Sigmoid colon (tissue), 7 donors: Measurements from ENCODE around the gene ADM2. TPM values are rescaled to one million over a fixed set of nuclear protein-coding genes. Genes with fewer than 3 reads are reported as not detected.

ENCODE experiments used
- DNase-seq: peaks from one replicate; pipeline ENCODE4 v3.0.0-alpha.2; 2019
- H3K27ac ChIP-seq, 4 donors: fragments of 200-600 bp; sonication (generic); one replicate each; pipeline ENCODE4 v1.5.1; 2016 to 2019; ENCODE audit warnings: mild to moderate bottlenecking in 1 of 4
- H3K27me3 ChIP-seq, 3 donors: fragments of 200-600 bp; sonication (generic); one replicate each; pipeline ENCODE4 v1.5.1; 2019; ENCODE audit warnings: mild to moderate bottlenecking in 1 of 3
- H3K36me3 ChIP-seq, 4 donors: fragments of 200-600 bp; sonication (generic); one replicate each; pipeline ENCODE4 v1.5.1; 2016 to 2019
- H3K4me1 ChIP-seq, 4 donors: fragments of 200-600 bp; sonication (generic); one replicate each; pipeline ENCODE4 v1.5.1; 2017 to 2019
- H3K4me3 ChIP-seq, 4 donors: fragments of 200-600 bp; sonication (generic); one replicate each; pipeline ENCODE4 v1.5.1; 2017 to 2019; ENCODE audit warnings: mild to moderate bottlenecking in 2 of 4, moderate library complexity in 1 of 4
- H3K9me3 ChIP-seq, 4 donors: fragments of 200-600 bp in 3 of 4; sonication (generic) in 3 of 4; one replicate each; pipeline versions ENCODE4 v1.5.1 to v1.6.1; 2013 to 2019
- CTCF ChIP-seq, 4 experiments: fragments of 450-650 bp in 3 of 4; fragments of 200-600 bp in 1 of 4; IDR thresholded peaks; one replicate each; pipeline ENCODE4 v1.5.1; 2016 to 2019; ENCODE audit warnings: antibody characterized with exemption in 4 of 4, mild to moderate bottlenecking in 3 of 4, moderate library complexity in 2 of 4
- EP300 ChIP-seq, 4 donors: sonication (generic); formaldehyde crosslinking; IDR thresholded peaks; one replicate each; pipeline ENCODE4 v1.6.1; 2017; ENCODE audit warnings: antibody characterized with exemption in 4 of 4
- POLR2A ChIP-seq, 2 donors: fragments of 450-650 bp; IDR thresholded peaks; one replicate each; pipeline ENCODE4 v1.6.1; 2016; ENCODE audit warnings: antibody characterized with exemption in 2 of 2, mild to moderate bottlenecking in 2 of 2, moderate library complexity in 2 of 2
- POLR2AphosphoS5 ChIP-seq, 4 donors: sonication (generic); formaldehyde crosslinking; IDR thresholded peaks; one replicate each; pipeline ENCODE4 v1.6.1; 2017; ENCODE audit warnings: antibody characterized with exemption in 4 of 4
- WGBS, 2 donors: extraction: QIAGEN DNeasy Blood & Tissue Kit; methylation state at CpG; one replicate each; pipeline ENCODE4 v1.1.7; 2013; 5-methylcytosine and 5-hydroxymethylcytosine counted together
- intact Hi-C: fragments of 100-400 bp; cut with DNase I; formaldehyde crosslinking; loops from one replicate; pipeline ENCODE4 v1.15.1; 2023
- polyA plus RNA-seq, 3 donors: library from polyadenylated mRNA; stranded (reverse); fragments of 200-250 nt; gene quantifications; one replicate each; pipeline ENCODE4 v1.2.3, GENCODE V29; 2013
- total RNA-seq, 4 donors: library from RNA; depleted of rRNA; stranded (reverse); fragments of >200 nt; gene quantifications; one replicate each; pipeline ENCODE4 v1.1.0, GENCODE V29; 2016
- donor health status: healthy with polysubstance abuse.
- donor health status: Bipolar disorder and iron deficiency.
- donor health status: healthy.

The ADM2 gene
- total and polyA plus RNA-seq, 7 donors, result 1.2 to 8.6 (median 3.2) TPM; not detected in 4

- Histone ChIP-seq H3K36me3 (peaks cover 7 to 11% (median 9%) of the 10 kb centered on the region in 4 donors), H3K27ac (no peak overlapping the region), H3K27me3 (no peaks in the 10 kb centered on the region), H3K4me3 (no peak overlapping the region), H3K4me1 (peaks cover 0 to 8% (median 0%) of the 10 kb centered on the region in 4 donors), H3K9me3 (no peaks in the 10 kb centered on the region)
- WGBS, 2 donors, result 8 to 18% methylated on average over 13 of the region's 13 CpGs
- no peak for DNase-seq
- TF ChIP-seq POLR2AphosphoS5 (IDR thresholded peaks at IDR 0.05), result no peak
- TF ChIP-seq CTCF (IDR thresholded peaks at IDR 0.05), result peak in 3 of 4 experiments; percentile 17 to 28 (median 24)
- TF ChIP-seq POLR2A (IDR thresholded peaks at IDR 0.05), result no peak
- intact Hi-C loops, result no loop called here
Observed at GRCh38 chr22:50498322-50498890, 17.1 kb downstream of the ADM2 start.

- Histone ChIP-seq H3K27me3 (no peaks in the 10 kb centered on the region), H3K9me3 (no peaks in the 10 kb centered on the region), H3K4me1 (peaks cover 0 to 10% (median 0%) of the 10 kb centered on the region in 4 donors), H3K27ac (no peak overlapping the region), H3K4me3 (no peak overlapping the region), H3K36me3 (peaks cover 15 to 28% (median 24%) of the 10 kb centered on the region in 4 donors)
- WGBS, 2 donors, result 84 to 89% methylated on average over 12 of the region's 12 CpGs
- TF ChIP-seq POLR2A (IDR thresholded peaks at IDR 0.05), result no peak
- TF ChIP-seq EP300 (IDR thresholded peaks at IDR 0.05), result no peak
- TF ChIP-seq POLR2AphosphoS5 (IDR thresholded peaks at IDR 0.05), result no peak
- no peak for TF ChIP-seq CTCF (IDR thresholded peaks at IDR 0.05)
- intact Hi-C loops, result no loop called here
- DNase-seq, result no peak
Observed at GRCh38 chr22:50500452-50500851, 19.1 kb downstream of the ADM2 start.

GRCh38 chr22:50502096-50502495, 20.8 kb downstream of the ADM2 start:
- intact Hi-C loops, result no loop called here
- no peak overlapping the region for H3K27ac ChIP-seq
- H3K27me3 ChIP-seq, result no peaks in the 10 kb centered on the region
- H3K4me3 ChIP-seq, result no peak overlapping the region
- H3K4me1 ChIP-seq, result peaks cover 0 to 26% (median 12%) of the 10 kb centered on the region in 4 donors
- DNase-seq, result no peak
- H3K36me3 ChIP-seq, result peaks cover 20 to 36% (median 29%) of the 10 kb centered on the region in 4 donors
- TF ChIP-seq POLR2A (IDR thresholded peaks at IDR 0.05) (no peak), EP300 (IDR thresholded peaks at IDR 0.05) (no peak), POLR2AphosphoS5 (IDR thresholded peaks at IDR 0.05) (no peak), CTCF (IDR thresholded peaks at IDR 0.05) (no peak)
- WGBS, 2 donors, result 87 to 89% methylated on average over 6 of the region's 6 CpGs
- H3K9me3 ChIP-seq, result no peaks in the 10 kb centered on the region

- DNase-seq, result no peak
- peaks cover 0 to 27% (median 13%) of the 10 kb centered on the region in 4 donors for H3K4me1 ChIP-seq
Observed at GRCh38 chr22:50502628-50503474, 21.5 kb downstream of the ADM2 start.

More at GRCh38 chr22:50502628-50503474, 21.5 kb downstream of the ADM2 start:
- intact Hi-C loops, result no loop called here
- WGBS, 2 donors, result 87 to 91% methylated on average over 24 of the region's 24 CpGs
- TF ChIP-seq POLR2AphosphoS5 (IDR thresholded peaks at IDR 0.05), result no peak
- no peak for TF ChIP-seq CTCF (IDR thresholded peaks at IDR 0.05)
- TF ChIP-seq EP300 (IDR thresholded peaks at IDR 0.05), result no peak
- TF ChIP-seq POLR2A (IDR thresholded peaks at IDR 0.05), result no peak
- Histone ChIP-seq H3K27ac (no peak overlapping the region), H3K36me3 (peaks cover 20 to 36% (median 29%) of the 10 kb centered on the region in 4 donors), H3K9me3 (no peaks in the 10 kb centered on the region), H3K4me3 (no peak overlapping the region), H3K27me3 (no peaks in the 10 kb centered on the region)
